GM21529 (cell line): ENCODE results near the gene ERN1.
"Not testable (repeated sequence)": the region's sequence is repeated elsewhere in the genome, so short reads cannot be mapped to it uniquely, and the experiment has no call there.

ENCODE experiments used
- ATAC-seq: cut with Tn5 transposase; IDR thresholded peaks from one replicate; pipeline ENCODE4 v1.9.1; 2021; ENCODE audit not compliant: unreplicated experiment

Gene ERN1

DNA sequence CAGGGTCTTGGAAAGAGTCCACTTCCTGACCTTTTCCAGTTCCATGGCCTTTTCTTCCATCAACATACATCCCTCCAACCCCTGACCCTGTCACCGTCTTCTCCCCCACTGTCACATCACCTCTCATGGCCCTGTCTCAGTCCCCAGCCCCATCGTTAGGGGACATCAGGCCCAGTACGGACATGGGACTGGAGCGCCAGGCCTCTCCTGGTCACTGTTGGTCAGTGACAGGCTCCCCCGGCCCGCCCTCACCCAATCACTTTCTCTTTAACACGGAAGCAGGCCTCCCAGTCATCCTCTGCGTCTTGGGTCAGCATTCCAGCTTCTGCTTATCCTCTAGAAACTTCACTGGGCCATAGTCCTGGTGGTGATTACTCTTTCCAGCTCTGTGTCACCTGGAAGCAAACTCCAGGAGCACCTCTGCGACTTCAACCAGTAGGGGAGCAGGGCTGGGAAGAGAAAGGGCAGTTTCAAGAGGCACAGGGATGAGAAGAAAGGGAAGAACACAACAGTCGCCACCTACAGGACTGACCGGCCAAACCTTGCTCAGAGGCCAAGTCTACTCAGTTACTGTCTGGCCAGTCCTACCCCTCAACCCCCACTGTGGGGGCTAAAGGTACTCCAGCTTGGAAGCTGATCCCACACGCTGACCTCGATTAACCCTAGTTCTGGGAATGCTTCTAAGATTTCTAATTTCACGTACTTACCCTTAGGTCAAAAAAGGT is 93.6 kb downstream of the ERN1 start:
- no peak for ATAC-seq

DNA sequence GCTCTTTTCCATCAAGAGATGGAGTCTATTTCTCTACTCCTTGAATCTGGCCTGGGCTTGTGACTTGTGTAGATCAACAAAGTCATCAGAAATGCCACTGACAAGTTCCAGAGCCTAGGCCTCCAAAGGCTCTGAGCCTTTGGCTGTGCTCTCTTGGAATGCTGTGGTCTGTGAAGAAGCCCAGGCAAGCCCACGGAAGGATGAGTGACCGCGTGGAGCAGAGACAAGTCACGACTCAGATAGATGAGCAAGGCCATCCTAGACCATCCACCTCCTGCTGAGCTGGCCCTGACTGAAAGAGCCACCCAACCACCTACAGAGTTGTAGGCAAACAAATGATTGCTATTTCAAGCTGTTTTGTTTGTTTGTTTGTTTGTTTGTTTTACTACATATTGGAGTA is 97.9 kb downstream of the ERN1 start:
- ATAC-seq: no peak

DNA sequence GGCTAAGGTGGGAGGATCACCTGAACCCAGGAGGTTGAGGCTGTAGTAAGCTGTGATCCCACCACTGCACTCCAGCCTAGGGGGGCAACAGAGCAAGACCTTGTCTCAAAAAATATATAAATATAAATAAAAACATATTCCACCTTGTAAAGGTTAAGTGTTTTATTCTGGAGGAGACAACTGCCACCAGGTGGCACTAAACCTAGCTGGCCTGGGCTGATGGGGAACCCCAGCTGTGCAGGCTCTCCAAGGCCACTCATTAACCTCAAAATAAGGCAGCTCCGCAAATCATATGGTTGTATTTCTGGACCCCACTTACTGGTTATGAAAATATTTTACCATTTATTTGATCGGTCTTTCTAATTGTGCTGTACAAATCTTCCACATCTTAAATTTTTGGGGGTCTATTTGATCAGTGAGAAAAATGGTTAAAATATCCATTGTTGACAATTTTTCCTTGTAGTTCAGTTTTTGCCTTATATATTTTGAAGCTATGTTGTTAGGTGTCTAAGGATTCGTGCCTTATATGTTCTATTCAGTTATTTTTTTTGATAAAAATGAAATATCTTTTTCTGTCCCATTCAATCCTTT is 101.0 kb downstream of the ERN1 start:
- ATAC-seq: no peak

DNA sequence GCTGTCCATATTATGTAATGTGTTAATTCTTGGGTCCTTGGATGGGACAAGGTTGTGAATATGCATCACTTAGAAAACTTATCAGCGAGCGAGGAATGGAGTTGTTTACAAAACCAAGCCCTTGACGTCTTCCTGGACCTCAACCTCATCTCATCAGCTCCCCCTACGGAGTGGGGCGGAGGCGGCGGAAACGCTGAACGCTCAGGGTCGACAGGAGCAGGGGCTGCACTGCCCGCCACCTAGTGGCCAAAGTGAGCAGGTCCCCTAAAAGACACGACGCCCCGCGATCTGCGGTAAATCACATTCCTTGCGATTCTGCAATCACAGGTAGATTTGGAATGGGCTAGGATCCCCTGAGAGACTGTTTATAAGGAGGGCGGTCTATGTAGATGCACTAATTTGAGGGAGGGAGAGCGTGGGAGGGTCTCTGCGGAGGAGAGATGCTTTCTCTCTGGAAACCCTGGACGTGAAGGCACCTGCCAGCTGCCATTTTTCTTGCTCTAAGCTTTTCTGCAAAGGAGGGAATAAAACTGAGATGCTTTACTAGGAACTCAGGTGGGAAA is 104.1 kb downstream of the ERN1 start:
- peak; percentile 67 for ATAC-seq

DNA sequence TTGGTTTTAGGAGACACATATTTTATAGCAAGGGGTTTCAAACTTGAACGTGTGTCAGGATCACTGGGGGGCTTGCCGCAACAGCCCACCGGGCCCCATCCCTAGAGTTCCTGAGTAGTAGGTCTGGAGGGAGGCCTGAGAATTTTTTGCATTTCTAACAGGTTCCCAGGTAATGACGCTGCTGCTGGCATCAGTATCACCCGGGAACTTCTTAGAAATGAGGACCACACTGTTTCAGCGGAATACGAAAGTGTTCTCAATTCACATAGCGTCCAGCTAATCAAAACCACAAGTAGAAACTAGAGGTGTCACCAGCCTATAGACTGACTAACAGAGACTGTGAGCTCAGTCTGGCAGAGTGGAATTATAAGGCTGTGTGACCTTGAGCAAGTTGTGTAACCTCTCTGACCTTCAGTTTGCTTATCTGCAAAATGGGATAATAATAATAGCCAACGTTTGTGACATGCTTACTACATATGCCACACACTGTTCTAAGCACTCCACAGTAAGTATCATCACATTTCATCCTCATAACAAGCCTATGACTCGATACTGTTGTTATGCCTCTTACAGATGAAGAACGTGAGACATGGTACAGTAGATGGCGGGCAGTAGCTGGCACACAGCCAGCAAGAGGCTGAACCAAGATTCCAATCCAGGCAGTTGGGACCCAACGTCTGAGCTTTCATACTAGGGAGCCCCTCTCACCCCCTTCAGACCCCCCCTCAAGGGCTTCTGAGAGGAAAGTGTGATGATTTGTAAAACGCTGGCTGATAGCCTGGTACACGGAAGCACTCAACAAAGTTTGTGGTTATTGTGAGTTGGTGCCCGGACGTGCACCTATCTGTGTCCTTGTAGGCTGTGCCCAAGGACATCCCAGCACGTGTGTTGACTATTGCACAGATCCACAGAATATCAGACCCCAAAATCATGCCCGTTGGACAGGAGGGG is 104.9 kb downstream of the ERN1 start:
- no peak for ATAC-seq

DNA sequence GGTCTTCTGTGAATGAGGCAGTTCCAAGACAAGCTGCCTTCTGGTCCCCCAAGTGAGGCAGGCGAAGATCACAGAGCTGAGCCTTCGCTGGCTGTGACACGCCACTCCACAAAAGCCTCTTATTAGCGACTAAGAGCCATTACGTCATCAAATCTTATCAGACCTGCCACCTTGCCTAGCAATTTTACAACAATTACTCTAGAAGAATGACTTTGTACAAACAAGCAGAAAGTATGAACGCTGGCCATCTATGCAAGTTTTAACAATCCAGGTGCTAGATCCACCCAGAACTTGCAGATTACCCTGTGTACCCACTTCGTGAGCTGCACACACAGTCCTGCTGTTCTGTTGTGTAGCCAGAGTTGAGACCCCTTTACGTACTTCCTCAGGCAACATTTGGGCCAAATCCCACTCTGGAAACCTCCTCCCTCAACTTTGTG is 105.7 kb downstream of the ERN1 start:
- no peak for ATAC-seq

DNA sequence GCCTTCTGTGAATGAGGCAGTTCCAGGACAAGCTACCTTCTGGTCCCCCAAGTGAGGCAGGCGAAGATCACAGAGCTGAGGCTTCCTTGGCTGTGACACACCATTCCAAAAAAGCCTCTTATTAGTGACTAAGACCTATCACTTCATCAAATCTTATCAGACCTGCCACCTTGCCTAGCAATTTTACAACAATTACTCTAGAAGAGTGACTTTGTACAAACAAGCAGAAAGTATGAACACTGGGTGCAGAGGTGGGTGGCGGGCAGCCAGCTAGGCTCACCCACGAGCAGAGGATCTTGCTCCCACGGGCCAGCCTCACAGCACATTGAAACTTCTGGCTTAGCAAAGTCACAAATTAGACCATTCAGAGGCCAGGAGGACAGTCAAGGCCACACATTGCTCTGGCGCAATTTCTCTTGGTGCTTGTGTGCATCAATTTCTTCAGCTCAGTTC is 107.3 kb downstream of the ERN1 start:
- no peak for ATAC-seq

DNA sequence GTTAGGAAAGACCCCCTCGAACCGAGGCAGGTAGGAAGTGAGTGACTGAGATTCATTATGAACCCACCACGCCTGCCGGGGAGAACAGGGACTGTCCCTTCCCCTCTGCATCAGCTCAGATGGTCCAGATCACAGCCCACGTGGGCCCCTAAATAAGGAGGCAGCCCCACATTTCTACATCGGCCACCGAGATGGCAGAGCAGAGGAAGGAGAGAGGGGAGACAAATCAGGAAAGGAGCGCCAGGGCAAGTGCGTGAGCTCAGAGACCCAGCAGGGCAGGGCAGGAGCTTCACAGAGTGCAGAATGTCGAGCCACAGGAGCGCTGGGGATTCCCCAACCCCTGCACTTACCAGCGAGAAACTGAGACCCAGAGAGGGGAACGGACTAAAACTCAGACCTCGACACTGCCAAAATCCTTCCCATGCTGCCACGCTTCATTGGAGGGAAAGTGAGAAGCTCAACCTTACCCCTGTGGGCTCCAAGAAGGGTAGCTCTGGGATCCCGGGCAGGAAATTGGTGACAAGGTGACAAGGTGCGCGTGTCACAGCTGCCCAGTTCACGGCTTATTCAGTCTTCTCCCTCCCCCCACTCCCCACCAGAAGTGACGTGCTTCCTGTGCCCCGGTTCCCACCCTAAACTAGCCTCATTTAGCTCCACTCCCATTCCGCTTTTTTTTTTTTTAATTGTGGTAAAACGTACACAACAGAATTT is 109.7 kb downstream of the ERN1 start, which contains the start of gene ICAM2:
Gene ICAM2, minus strand, starts transcription at position 578 of the 711 bp plus-strand sequence. CDS start 13,942 bp downstream, outside the sequence.
- ATAC-seq: peak; percentile 62

DNA sequence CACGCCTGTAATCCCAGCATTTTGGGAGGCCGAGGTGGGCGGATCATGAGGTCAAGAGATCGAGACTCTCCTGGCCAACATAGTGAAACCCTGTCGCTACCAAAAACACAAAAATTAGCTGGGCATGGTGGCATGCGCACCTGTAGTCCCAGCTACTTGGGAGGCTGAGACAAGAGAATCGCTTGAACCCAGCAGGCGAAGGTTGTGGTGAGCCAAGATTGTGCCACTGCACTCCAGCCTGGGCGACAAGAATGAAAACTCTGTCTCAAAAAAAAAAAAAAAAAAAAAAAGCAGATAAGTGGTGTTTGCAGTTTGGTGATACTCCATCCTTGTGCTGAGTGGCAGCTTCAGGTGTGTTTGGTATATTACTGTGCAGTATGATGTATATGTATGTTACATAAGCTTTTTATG is 110.4 kb downstream of the ERN1 start:
- peak; percentile 5 for ATAC-seq

DNA sequence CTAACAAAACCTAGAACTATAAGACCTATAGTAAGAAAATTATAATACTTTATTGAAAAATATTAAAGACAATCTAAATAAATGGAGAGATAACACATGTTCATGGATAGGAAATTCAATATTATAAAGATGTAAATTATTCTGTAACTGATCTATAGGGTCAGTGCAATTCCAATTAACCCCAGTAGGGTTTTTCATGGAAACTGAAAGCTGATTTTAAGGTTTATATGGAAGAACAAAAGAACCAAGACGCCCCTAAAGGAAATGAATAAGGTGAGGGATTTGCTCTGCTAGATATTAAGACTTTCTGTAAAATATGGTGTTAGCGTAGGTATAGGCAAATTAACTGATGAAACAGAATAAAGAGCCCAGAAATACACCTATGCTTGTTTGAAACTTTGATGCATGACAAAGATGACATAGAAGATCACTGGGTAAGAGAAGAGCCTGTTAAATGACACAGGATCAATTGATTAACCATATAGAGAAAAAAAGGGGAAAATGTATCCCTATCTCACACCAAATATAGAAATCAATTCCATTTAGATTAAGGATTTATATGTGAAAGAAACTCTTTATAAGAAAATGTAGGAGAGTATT is 112.5 kb downstream of the ERN1 start:
- ATAC-seq: no peak

DNA sequence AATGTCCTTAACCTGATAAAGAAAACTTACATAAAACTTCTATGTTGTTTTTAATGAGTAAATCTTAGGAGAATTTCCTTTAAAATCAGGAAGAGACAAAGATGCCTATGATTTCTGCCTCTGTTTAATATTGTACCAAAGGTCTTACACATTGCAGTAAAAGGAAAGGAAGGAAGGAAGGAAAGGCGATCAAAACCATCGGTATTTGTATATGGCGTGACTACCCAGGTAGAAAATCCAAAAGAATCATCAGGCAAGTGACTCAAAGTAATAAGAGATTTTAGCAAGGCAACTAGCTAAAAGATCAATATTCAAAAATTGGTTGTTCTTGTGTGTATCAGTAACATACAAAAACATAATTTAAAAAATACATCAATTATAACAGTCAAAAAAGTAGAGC is 113.0 kb downstream of the ERN1 start:
- ATAC-seq: no peak

DNA sequence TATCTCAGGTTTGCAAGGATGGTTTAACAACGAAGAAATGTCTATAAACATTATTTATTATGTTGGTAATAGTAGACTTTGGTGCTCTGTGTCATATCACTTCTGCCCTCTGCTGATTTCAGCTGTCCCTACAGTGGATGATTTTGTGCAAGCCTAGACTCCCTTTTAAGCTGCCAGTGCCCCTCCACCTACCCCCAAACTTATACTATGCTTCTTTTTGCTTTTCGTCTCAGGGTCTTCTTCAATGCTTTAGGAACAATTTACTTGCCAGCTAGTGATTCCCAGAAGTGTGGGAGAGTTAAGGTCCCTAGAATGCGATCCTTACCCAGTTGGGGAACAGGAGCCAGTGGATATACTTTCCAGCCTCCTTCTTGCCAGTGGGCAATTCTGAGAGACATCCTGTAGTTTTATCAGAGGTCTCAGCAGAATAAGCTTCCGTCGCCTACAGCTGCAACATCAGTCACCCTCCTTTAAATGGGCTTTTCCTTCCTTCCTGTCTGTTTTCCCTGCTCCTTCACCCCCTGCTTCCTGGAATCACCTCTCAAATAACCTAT is 113.6 kb downstream of the ERN1 start:
- ATAC-seq: no peak

DNA sequence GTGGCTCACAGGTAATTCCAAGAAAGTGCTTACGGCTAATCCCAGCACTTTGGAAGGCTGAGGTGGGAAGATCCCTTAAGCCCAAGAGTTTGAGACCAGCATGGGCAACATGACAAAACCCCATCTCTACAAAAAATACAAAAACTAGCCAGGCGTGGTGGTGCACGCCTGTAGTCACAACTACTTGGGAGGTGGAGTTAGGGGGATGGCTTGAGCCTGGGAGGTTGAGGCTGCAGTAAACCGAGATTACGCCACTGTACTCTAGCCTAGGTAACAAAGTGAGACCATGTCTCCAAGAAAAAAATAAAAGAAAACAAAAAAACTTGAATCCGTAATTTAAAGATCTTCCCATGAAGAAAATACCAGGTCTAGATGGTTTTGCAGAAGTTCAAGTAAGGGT is 114.5 kb downstream of the ERN1 start:
- ATAC-seq: no peak

DNA sequence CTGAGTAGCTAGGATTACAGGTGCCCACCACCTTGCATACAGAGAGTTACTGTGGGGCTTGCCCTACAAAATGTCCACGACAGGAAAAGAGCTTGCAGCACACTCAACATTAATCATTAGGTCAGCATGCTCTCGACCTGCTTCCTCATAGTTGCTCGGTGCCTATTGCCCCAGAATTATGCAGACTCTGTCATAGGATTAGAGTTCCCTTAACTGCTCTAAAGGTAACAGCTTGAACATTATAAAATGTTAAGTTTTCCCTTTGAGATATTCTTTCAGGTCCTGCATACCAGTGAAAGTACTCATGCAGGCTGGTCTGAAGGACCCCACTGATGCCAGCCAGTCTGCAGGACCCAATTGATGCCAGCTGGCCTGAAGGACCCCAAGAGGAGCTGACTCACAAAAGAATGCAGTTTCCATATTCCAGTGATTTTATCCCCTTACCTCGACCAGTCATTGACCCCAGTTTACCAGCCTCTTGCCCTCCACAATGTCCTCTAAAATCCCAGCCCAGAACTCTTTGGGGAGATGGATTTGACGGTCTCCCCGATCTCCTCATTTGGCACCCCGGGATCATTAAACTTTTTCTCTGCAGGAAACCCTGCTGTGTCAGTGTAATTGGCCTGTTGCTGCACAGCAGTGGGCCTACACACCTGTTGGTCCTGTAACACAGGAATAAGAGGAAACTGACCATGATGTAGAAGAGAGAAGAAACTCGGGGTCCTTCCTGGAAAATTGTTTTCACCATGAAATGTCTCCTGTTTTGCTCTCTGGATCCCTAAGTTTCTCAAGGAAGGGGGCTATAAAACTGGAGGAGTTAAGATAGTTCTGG is 120.2 kb downstream of the ERN1 start:
- ATAC-seq: no peak

DNA sequence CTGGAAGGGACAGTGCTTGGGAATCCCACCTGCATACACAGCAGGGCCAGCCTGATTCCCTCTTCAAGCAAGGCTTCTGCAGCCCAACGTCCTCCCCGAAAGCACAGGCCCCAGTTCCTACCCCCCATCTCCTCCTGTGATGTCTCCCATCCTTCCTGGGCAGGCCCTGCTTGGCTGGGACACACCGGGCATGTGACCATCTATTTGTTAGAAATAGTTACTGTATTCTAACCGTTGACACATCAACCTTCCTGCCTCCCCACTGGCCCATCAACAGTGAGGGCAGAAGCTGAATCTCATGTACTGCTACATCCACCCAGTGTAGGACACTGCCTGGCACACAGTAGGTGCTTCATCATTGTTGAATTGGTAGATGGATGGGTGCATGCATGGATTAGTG is 121.1 kb downstream of the ERN1 start:
- no peak for ATAC-seq

DNA sequence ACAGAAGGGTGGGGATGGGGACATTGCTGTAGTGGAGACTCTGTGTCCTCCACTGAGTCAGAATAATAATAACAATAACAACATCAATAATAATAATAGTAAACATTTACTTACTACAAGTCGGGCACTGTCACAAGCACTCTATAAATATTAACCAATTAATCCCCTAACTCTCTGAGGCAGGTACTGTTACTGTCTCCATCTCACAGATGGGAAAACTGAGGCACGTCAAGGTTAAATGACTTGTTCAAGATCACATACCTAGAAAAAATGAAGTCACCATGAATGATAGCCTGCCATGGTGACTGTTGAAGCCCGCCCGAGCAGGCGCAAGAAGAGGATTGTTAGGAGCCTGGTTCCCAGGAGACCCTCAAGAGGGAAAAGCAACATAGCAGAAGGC is 121.6 kb downstream of the ERN1 start:
- no peak for ATAC-seq

DNA sequence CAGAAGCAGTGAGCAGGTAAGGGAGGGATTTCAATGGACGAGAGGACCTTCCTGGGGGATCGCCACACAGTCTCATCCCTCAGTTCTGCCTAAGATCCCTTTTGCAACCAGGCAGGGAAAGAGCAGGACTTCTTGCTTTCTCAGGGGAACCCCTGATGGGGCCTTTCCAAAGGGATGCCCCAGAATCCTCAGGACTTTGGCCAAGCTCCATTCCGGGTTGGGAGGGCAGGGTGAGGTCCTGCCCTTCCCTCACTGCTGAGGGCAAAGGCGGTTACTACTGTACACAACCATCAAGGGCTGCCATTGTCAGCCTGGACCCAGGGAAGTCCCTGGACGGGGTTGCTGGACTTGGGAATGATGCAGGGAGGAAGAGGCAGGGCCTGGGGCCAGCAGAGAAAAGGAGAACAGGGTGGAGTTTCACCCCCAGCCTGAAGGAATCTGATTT is 122.1 kb downstream of the ERN1 start:
- no peak for ATAC-seq

DNA sequence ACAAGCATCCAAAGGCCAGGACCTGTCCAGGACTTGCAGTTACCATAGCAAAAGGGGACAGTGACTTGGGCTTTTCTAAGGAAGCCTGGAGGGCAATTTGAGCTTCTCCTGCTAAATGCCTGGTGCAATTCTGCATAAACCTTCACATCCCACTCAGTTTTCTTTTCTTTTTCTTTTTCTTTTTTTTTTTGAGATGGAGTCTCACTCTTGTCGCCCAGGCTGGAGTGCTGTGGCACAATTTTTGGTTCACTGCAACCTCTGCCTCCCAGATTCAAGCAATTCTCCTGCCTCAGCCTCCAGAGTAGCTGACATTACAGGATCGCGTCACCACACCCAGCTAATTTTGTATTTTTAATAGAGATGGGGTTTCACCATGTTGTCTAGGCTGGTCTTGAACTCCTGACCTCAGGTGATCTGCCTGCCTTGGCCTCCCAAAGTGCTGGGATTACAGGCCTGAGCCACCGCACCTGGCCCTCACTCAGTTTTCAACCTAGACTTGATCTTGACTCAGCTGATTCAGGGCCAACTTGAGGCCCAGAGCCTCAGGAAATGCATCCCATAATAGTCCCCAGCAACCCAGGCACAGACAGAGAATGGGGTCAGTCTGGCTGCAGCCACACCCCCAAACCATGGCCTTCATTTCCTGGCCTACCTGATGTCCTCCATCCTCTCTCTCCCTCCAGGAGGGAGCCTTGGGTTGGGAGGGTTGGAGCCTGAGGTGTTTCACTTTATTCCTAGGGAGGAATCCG is 122.7 kb downstream of the ERN1 start:
- not testable (repeated sequence) for ATAC-seq
